Kidney epithelial cell (primary cell): Measurements from ENCODE around the gene PGLYRP3. TPM values are rescaled to one million over a fixed set of nuclear protein-coding genes. Genes with fewer than 3 reads are reported as not detected.

Experiments used
- total RNA-seq: library from RNA; depleted of rRNA; stranded (reverse); fragments of >200 nt; gene quantifications from 2 replicates; pipeline ENCODE4 v1.2.3, GENCODE V29; 2015

PGLYRP3 gene
- total RNA-seq, 1 donor from 2014 or later, result not detected

Other genes with a start within 250 kb of the PGLYRP3 start
- gene SPRR2B, start 241.3 kb downstream of the PGLYRP3 start, total RNA-seq, result not detected in 2 replicates
- gene SPRR2E, start 218.4 kb downstream of the PGLYRP3 start, total RNA-seq, result not detected in 2 replicates
- gene SPRR2F, start 199.4 kb downstream of the PGLYRP3 start, total RNA-seq, result not detected in 2 replicates
- not detected in 2 replicates for gene SPRR2G, start 162.1 kb downstream of the PGLYRP3 start, total RNA-seq
- not detected in 2 replicates for gene LELP1, start 109.5 kb downstream of the PGLYRP3 start, total RNA-seq
- not detected in 2 replicates for gene PRR9, start 95.4 kb downstream of the PGLYRP3 start, total RNA-seq
- not detected in 2 replicates for gene LORICRIN, start 53.3 kb downstream of the PGLYRP3 start, total RNA-seq
- gene PGLYRP4, start 35.9 kb upstream of the PGLYRP3 start, total RNA-seq, result 0.07 and 0.71 TPM in 2 replicates
- gene S100A9, start 44.9 kb upstream of the PGLYRP3 start, total RNA-seq, result 35.3 and 55.9 TPM in 2 replicates
- gene S100A12, start 62.7 kb upstream of the PGLYRP3 start, total RNA-seq, result not detected in 2 replicates
- not detected in 2 replicates for gene S100A8, start 78.1 kb upstream of the PGLYRP3 start, total RNA-seq
- gene S100A7A, start 103.6 kb upstream of the PGLYRP3 start, total RNA-seq, result not detected in 2 replicates
- not detected in 2 replicates for gene S100A7, start 147.7 kb upstream of the PGLYRP3 start, total RNA-seq
- 754 and 920 TPM in 2 replicates for gene S100A6, start 223.0 kb upstream of the PGLYRP3 start, total RNA-seq
- gene S100A5, start 228.0 kb upstream of the PGLYRP3 start, total RNA-seq, result 0.75 TPM in 1 of 2 replicates, not detected in the other
- 2.7 and 7.1 TPM in 2 replicates for gene S100A4, start 232.9 kb upstream of the PGLYRP3 start, total RNA-seq
- gene S100A3, start 236.3 kb upstream of the PGLYRP3 start, total RNA-seq, result 5.8 and 12.0 TPM in 2 replicates